ENCODE data around the gene RPS6KA3.
"Not testable (repeated sequence)": the region's sequence is repeated elsewhere in the genome, so short reads cannot be mapped to it uniquely, and the experiment has no call there.

The RPS6KA3 gene

GRCh38 chrX:20139966-20140365 is 126.7 kb downstream of the RPS6KA3 start:
- DNase-seq, result no peak

GRCh38 chrX:20135944-20136343 is 130.8 kb downstream of the RPS6KA3 start:
- DNase-seq, result no peak

DNA sequence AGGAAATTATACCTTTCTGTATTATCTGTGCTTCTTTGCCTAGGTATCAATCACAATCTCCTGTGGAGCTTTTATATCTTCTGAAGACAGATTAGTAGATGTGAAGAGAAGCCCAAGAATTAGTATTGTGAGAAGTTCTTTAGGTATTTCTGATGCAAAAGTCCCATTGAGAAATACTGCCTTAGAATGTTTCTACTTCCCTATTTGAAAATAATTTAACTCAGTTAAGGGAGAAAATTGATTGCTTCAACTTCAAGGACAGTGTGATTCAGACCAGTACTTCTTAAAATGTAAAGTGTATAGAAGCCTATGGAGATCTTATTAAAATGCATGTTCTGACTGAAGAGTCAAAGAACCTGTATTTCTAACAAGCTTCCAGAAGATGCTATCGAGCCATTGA is 134.0 kb downstream of the RPS6KA3 start:
- no peak for DNase-seq

GRCh38 chrX:20130357-20130756 is 136.4 kb downstream of the RPS6KA3 start:
- DNase-seq, result no peak

- DNase-seq, result no peak
Observed at GRCh38 chrX:20129547-20129946, 137.2 kb downstream of the RPS6KA3 start.

- DNase-seq, result no peak
Observed at GRCh38 chrX:20128670-20129069, 138.0 kb downstream of the RPS6KA3 start.

DNA sequence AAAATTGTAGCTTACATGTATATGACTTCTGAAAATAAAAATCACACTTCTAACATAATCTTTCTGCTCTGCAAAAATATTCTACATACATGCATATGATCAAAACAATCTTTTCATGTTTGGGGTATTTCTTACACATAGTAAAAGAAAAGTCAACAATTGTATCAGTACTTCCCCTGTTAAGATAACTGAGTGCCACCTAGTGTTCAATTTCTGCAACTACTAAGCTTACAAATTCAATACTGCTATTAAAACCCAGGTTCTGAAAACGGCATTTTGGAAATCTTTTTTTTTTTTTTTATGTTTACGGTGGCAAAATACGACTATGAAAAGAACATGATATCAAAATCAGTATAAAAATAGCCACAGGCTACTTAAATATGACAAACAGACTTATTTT is 139.3 kb downstream of the RPS6KA3 start:
- not testable (repeated sequence) for DNase-seq

- not testable (repeated sequence) for DNase-seq
Observed at GRCh38 chrX:20126833-20127232, 139.9 kb downstream of the RPS6KA3 start.

DNA sequence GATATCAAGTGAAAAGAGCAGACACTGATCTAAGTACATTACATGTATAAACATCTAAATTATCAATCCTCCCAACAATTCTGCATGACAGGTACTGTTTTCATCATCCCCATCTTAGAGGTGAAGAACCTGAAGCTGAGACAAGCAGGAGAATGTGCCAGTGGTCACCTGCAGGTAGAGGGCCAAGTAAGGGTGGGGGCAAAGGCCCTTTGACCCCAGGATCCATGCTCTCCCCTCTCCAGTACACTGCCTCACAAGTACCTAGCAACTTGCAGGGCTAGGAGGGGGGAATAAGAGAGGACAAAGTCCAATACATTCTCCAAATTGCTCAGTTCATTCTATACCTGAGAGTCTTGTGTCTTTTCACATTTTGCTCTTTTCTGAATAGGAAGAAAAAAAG is 141.7 kb downstream of the RPS6KA3 start:
- DNase-seq, result no peak

GRCh38 chrX:20118065-20118824 is 148.5 kb downstream of the RPS6KA3 start:
- no peak for DNase-seq

DNA sequence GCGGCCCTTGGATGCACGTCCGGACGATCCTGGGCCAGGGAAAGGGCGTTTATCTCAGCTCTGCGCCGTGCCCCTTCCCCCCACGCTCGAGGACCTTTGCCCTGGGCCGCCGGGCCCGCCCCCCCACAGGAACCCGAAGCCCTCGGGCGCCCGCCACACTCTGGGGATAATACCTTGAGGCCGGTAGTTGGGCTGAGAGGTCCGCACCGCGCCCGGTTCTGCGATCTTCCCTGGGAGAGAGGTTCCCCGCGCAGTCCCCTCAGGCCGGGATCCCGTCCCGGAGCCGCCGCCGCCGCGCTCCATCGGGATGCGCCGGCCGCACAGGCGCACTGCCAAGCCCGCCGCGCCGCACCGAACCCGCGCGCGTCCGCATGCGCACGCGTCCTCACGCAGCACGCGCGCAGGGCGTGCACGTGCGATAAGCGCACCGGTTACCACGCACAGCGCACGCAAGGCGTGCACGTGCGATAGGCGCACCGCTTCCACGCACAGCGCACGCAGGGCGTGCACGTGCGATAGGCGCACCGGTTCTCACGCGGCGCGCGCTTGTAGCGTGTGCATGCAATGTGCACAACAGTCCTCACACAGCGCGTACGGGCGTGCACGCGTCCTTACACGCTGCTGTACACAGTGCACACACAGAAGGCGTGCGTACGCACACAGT is 150.0 kb downstream of the RPS6KA3 start, which contains the start of gene MAP7D2:
MAP7D2 (minus strand) TSS at position 331 of the 664 bp plus-strand sequence; CDS start at position 303, 28 bp downstream.
- no peak for DNase-seq

GRCh38 chrX:20116087-20116576 is 150.6 kb downstream of the RPS6KA3 start:
- no peak for DNase-seq

- DNase-seq, result no peak
Observed at GRCh38 chrX:20112022-20112774, 154.5 kb downstream of the RPS6KA3 start.

DNA sequence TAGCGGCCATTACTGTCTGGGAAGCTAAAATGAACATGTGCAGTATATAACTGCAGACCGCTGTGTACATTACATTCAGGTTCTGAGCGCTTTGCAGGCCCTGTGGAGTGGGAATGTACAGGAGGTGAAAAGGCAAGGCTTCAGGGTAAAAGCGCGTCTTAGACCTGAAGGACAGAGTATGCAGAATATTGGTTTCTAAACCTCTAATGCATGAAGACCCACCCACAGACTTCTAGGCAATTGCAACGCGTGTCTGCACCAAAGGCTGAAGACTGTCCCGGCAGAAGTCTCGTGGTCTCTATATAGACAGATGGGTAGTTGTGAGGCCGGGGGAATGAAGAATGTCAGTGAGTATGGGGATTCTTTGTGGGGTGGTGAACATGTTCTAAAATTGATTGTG is 155.4 kb downstream of the RPS6KA3 start:
- DNase-seq, result no peak

GRCh38 chrX:20101934-20102581 is 164.7 kb downstream of the RPS6KA3 start:
- DNase-seq, result no peak

Data from T1000 (cell line).